Stimulated activated CD4-positive, alpha-beta T cell treated with anti-CD3 and anti-CD28 coated beads, Interleukin-15, amount 100 ng/mL, for 24 hours (primary cell): Measurements from ENCODE around the gene CD3E.

Source experiments
- DNase-seq: peaks from one replicate; pipeline ENCODE4 v3.0.0-alpha.2; 2020

Gene CD3E

GRCh38 chr11:118328745-118329144, 24.2 kb downstream of the CD3E start:
- DNase-seq, result no peak

- DNase-seq, result no peak
Measured at GRCh38 chr11:118334745-118335144, 30.2 kb downstream of the CD3E start.

- peak; percentile 90 for DNase-seq
Measured at GRCh38 chr11:118338637-118339061, 34.1 kb downstream of the CD3E start.

- no peak for DNase-seq
Measured at GRCh38 chr11:118339281-118339961, 34.9 kb downstream of the CD3E start.

GRCh38 chr11:118340449-118340848, 35.9 kb downstream of the CD3E start:
- DNase-seq, result no peak

- no peak for DNase-seq
Measured at GRCh38 chr11:118341261-118341660, 36.7 kb downstream of the CD3E start.

GRCh38 chr11:118341815-118342489, 37.4 kb downstream of the CD3E start:
- DNase-seq, result no peak

GRCh38 chr11:118342503-118343161, 38.1 kb downstream of the CD3E start, which contains the start of gene CD3D:
Gene CD3D, minus strand, starts transcription at chr11:118342705. Its CDS starts 98 bp downstream, at chr11:118342607.
- DNase-seq, result peak; percentile 78

- peak; percentile 41 for DNase-seq
Measured at GRCh38 chr11:118343248-118343647, 38.7 kb downstream of the CD3E start.

GRCh38 chr11:118343981-118344515, 39.5 kb downstream of the CD3E start, which contains the start of gene CD3G:
Gene CD3G, plus strand, starts transcription at chr11:118344344. Its CDS starts 80 bp downstream, at chr11:118344424.
- peak; percentile 82 for DNase-seq

- no peak for DNase-seq
Measured at GRCh38 chr11:118349475-118349874, 44.9 kb downstream of the CD3E start.

GRCh38 chr11:118353084-118353710, 48.7 kb downstream of the CD3E start:
- no peak for DNase-seq

GRCh38 chr11:118358071-118358470, 53.5 kb downstream of the CD3E start:
- no peak for DNase-seq

GRCh38 chr11:118359295-118359958, 54.9 kb downstream of the CD3E start, which contains the start of gene UBE4A:
Gene UBE4A, plus strand, starts transcription at chr11:118359600. Its CDS starts 5,481 bp downstream, at chr11:118365081.
- peak; percentile 99 for DNase-seq

- no peak for DNase-seq
Measured at GRCh38 chr11:118364956-118365615, 60.6 kb downstream of the CD3E start.
